ENCODE measurements around the gene LDOC1. TPM values are rescaled to one million over a fixed set of nuclear protein-coding genes. Genes with fewer than 3 reads are reported as not detected.

The LDOC1 gene
- polyA plus RNA-seq, 1 of the 3 experiments (the other 2 are of a cell fraction): 33.3 TPM

DNA sequence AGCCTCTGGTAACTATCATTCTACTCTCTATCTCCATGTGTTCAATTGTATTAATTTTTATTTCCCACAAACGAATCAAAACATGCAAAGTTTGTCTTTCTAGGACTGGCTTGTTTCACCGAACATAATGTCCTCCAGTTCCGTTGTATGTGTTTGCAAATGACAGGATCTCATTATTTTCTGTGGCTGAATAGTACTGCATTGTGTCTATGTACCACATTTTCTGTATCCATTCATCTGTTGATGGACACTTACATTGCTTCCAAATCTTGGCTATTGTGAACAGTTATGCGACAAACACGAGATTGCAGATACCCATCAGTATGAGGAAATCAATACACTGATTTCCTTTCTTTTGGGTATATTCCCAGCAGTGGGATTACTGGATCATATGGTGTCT lies 8.4 kb upstream of the LDOC1 start:
- H3K9me2 ChIP-seq: no peaks in the 10 kb centered on the region
- H3K4me2 ChIP-seq: no peak overlapping the region
- no peak overlapping the region for H3K9ac ChIP-seq
- no peak overlapping the region for H3K4me3 ChIP-seq (ENCODE audit: low read depth in 2 of 2, low read length in 1 of 2)
- POLR2A ChIA-PET: no interaction called here
- H3F3A ChIP-seq (replicated peaks; ENCODE audit: insufficient read depth): no peaks in the 10 kb centered on the region
- no peaks in the 10 kb centered on the region for H3K4me1 ChIP-seq (ENCODE audit: control insufficient read depth in 1 of 2, insufficient read depth in 2 of 2, low read depth in 1 of 2, low read length in 1 of 2)
- no peak overlapping the region for H2AFZ ChIP-seq (ENCODE audit: low read depth)
- DNase-seq: no peak
- no peaks in the 10 kb centered on the region for H3K27me3 ChIP-seq (ENCODE audit: insufficient read depth)
- H3K27ac ChIP-seq (ENCODE audit: low read depth in 2 of 2, low read length in 1 of 2): no peak overlapping the region
- no peaks in the 10 kb centered on the region for H3K79me2 ChIP-seq (ENCODE audit: insufficient read depth)
- TF ChIP-seq RFX5 (IDR thresholded peaks at IDR 0.05; ENCODE audit: low read length) (no peak), CHD2 (IDR thresholded peaks at IDR 0.05; ENCODE audit: low read length, partially characterized antibody) (no peak), EZH2phosphoT487 (IDR thresholded peaks at IDR 0.05; ENCODE audit: borderline replicate concordance, low read depth) (no peak), TEAD4 (IDR thresholded peaks at IDR 0.05; ENCODE audit: borderline replicate concordance, insufficient read depth) (no peak), TCF12 (IDR thresholded peaks at IDR 0.05) (no peak), RXRA (IDR thresholded peaks at IDR 0.05; ENCODE audit: borderline replicate concordance, low read depth) (no peak), NRF1 (IDR thresholded peaks at IDR 0.05; ENCODE audit: low read depth, low read length) (no peak), GABPA (IDR thresholded peaks at IDR 0.05; ENCODE audit: low read depth) (no peak), MEF2A (IDR thresholded peaks at IDR 0.05; ENCODE audit: borderline replicate concordance, low read depth) (no peak), RCOR1 (IDR thresholded peaks at IDR 0.05; ENCODE audit: low read length) (no peak)
- TF ChIP-seq, protein P1, sequence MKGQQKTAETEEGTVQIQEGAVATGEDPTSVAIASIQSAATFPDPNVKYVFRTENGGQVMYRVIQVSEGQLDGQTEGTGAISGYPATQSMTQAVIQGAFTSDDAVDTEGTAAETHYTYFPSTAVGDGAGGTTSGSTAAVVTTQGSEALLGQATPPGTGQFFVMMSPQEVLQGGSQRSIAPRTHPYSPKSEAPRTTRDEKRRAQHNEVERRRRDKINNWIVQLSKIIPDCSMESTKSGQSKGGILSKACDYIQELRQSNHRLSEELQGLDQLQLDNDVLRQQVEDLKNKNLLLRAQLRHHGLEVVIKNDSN (IDR thresholded peaks at IDR 0.05; ENCODE audit: borderline replicate concordance, low read depth): no peak
- TF ChIP-seq, protein P2, sequence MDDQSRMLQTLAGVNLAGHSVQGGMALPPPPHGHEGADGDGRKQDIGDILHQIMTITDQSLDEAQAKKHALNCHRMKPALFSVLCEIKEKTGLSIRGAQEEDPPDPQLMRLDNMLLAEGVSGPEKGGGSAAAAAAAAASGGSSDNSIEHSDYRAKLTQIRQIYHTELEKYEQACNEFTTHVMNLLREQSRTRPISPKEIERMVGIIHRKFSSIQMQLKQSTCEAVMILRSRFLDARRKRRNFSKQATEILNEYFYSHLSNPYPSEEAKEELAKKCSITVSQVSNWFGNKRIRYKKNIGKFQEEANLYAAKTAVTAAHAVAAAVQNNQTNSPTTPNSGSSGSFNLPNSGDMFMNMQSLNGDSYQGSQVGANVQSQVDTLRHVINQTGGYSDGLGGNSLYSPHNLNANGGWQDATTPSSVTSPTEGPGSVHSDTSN (IDR thresholded peaks at IDR 0.05): no peak
- TF ChIP-seq, protein P3, sequence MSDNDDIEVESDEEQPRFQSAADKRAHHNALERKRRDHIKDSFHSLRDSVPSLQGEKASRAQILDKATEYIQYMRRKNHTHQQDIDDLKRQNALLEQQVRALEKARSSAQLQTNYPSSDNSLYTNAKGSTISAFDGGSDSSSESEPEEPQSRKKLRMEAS (IDR thresholded peaks at IDR 0.05; ENCODE audit: low read depth): no peak
- TF ChIP-seq, protein P4, sequence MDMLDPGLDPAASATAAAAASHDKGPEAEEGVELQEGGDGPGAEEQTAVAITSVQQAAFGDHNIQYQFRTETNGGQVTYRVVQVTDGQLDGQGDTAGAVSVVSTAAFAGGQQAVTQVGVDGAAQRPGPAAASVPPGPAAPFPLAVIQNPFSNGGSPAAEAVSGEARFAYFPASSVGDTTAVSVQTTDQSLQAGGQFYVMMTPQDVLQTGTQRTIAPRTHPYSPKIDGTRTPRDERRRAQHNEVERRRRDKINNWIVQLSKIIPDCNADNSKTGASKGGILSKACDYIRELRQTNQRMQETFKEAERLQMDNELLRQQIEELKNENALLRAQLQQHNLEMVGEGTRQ (IDR thresholded peaks at IDR 0.05; ENCODE audit: borderline replicate concordance, low read depth, low read length): no peak
- no peaks in the 10 kb centered on the region for H3K36me3 ChIP-seq (replicated peaks in 1 of 2; ENCODE audit: control insufficient read depth in 1 of 2, insufficient read depth in 2 of 2, low read length in 1 of 2)
- H3K9me3 ChIP-seq: no peaks in the 10 kb centered on the region
- H4K20me1 ChIP-seq (ENCODE audit: insufficient read depth): no peaks in the 10 kb centered on the region
- CTCF ChIA-PET: no interaction called here
- 32% methylated on average over 5 of the region's 5 CpGs for WGBS (ENCODE audit: low lambda C conversion rate)

DNA sequence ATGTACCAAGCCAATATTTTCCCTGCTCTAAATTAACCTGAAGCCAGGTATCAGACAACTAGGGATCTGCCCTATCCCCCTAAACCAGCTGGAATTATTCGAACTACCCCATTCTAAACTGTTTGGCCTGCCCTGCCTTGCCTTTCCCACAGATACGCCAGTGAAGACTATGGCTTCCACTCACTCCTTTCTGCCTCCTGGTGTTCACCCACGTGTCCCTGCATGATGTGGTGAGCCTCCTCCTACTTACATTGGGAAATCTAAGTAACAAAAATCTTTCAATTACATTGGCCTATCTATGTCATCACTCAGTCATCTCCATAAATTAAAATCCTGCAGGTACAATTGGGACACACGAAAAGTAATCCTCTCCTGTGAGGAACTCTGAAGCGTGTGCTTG lies 6.1 kb upstream of the LDOC1 start:
- Histone ChIP-seq H3K27ac (ENCODE audit: low read depth in 2 of 2, low read length in 1 of 2) (no peak overlapping the region), H3K36me3 (replicated peaks in 1 of 2; ENCODE audit: control insufficient read depth in 1 of 2, insufficient read depth in 2 of 2, low read length in 1 of 2) (no peaks in the 10 kb centered on the region), H4K20me1 (ENCODE audit: insufficient read depth) (no peaks in the 10 kb centered on the region), H3K9me2 (no peaks in the 10 kb centered on the region), H3K4me3 (ENCODE audit: low read depth in 2 of 2, low read length in 1 of 2) (no peak overlapping the region), H3K4me1 (ENCODE audit: control insufficient read depth in 1 of 2, insufficient read depth in 2 of 2, low read depth in 1 of 2, low read length in 1 of 2) (no peaks in the 10 kb centered on the region), H3K79me2 (ENCODE audit: insufficient read depth) (no peaks in the 10 kb centered on the region), H2AFZ (ENCODE audit: low read depth) (no peak overlapping the region), H3K9ac (no peak overlapping the region), H3K4me2 (no peak overlapping the region), H3K9me3 (no peaks in the 10 kb centered on the region), H3F3A (replicated peaks; ENCODE audit: insufficient read depth) (no peaks in the 10 kb centered on the region), H3K27me3 (ENCODE audit: insufficient read depth) (no peaks in the 10 kb centered on the region)
- ChIA-PET POLR2A (no interaction called here), CTCF (no interaction called here)
- DNase-seq: no peak
- WGBS (ENCODE audit: low lambda C conversion rate): 36% methylated on average over 5 of the region's 5 CpGs
- TF ChIP-seq, protein P3 (IDR thresholded peaks at IDR 0.05; ENCODE audit: low read depth): no peak
- TF ChIP-seq RAD21 (IDR thresholded peaks at IDR 0.05; ENCODE audit: low read length) (no peak), FOSL2 (IDR thresholded peaks at IDR 0.05; ENCODE audit: borderline replicate concordance, low read depth) (no peak), TCF12 (IDR thresholded peaks at IDR 0.05) (no peak), FOXM1 (IDR thresholded peaks at IDR 0.05; ENCODE audit: low read depth) (no peak), NFIC (IDR thresholded peaks at IDR 0.05; ENCODE audit: borderline replicate concordance) (no peak), MEF2A (IDR thresholded peaks at IDR 0.05; ENCODE audit: borderline replicate concordance, low read depth) (no peak), TAF1 (IDR thresholded peaks at IDR 0.05; ENCODE audit: borderline replicate concordance, low read depth, low read length) (no peak), NRF1 (IDR thresholded peaks at IDR 0.05; ENCODE audit: low read depth, low read length) (no peak)
- TF ChIP-seq, protein P4 (IDR thresholded peaks at IDR 0.05; ENCODE audit: borderline replicate concordance, low read depth, low read length): no peak
- TF ChIP-seq, protein P1 (IDR thresholded peaks at IDR 0.05; ENCODE audit: borderline replicate concordance, low read depth): no peak
- TF ChIP-seq, protein P5, sequence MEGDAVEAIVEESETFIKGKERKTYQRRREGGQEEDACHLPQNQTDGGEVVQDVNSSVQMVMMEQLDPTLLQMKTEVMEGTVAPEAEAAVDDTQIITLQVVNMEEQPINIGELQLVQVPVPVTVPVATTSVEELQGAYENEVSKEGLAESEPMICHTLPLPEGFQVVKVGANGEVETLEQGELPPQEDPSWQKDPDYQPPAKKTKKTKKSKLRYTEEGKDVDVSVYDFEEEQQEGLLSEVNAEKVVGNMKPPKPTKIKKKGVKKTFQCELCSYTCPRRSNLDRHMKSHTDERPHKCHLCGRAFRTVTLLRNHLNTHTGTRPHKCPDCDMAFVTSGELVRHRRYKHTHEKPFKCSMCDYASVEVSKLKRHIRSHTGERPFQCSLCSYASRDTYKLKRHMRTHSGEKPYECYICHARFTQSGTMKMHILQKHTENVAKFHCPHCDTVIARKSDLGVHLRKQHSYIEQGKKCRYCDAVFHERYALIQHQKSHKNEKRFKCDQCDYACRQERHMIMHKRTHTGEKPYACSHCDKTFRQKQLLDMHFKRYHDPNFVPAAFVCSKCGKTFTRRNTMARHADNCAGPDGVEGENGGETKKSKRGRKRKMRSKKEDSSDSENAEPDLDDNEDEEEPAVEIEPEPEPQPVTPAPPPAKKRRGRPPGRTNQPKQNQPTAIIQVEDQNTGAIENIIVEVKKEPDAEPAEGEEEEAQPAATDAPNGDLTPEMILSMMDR (IDR thresholded peaks at IDR 0.05): no peak
